ENCODE measurements around the gene C20orf173. TPM values are rescaled to one million over a fixed set of nuclear protein-coding genes. Genes with fewer than 3 reads are reported as not detected.

C20orf173 gene
- total and polyA plus RNA-seq, 4 donors = not detected

GRCh38 chr20:35487479-35487878, 42.0 kb downstream of the C20orf173 start:
- peaks cover 63% of the 10 kb centered on the region for H3K36me3 ChIP-seq (ENCODE audit: control insufficient read depth, insufficient read depth, low read length)
- no peak overlapping the region for H3K27ac ChIP-seq (ENCODE audit: low read depth, low read length)
- WGBS (ENCODE audit: insufficient coverage) = no CpG with 5 or more reads among the region's 4 CpGs
- no peaks in the 10 kb centered on the region for H3K9me3 ChIP-seq (ENCODE audit: control insufficient read depth, insufficient read depth, low read length)
- H3K27me3 ChIP-seq (ENCODE audit: control insufficient read depth, insufficient read depth, low read length) = no peaks in the 10 kb centered on the region
- no peaks in the 10 kb centered on the region for H3K4me1 ChIP-seq (ENCODE audit: control insufficient read depth, insufficient read depth, low read length)
- H3K4me3 ChIP-seq (ENCODE audit: low read depth, low read length) = no peak overlapping the region
- no peak for DNase-seq (ENCODE audit: low read depth in 4 of 6, low spot score in 6 of 6)

DNA sequence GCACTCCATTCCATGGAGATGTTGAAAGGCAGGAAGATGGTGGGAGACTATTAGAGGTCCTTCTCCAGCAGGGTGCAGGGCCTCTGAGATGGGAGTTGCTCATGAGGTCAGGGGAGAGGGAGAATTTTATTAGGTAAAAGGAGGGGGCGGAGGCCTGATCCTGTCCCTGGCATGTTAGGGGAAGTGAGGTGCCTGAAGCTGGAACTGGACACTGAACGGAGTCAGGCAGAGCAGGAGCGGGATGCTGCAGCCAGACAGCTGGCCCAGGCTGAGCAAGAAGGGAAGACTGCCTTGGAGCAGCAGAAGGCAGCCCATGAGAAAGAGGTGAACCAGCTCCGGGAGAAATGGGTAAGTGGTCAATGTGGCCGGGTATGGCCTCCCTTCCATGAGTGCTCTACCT, 49.7 kb downstream of the C20orf173 start:
- DNase-seq (ENCODE audit: low read depth in 4 of 6, low spot score in 6 of 6) = no peak
- peaks cover 66% of the 10 kb centered on the region for H3K36me3 ChIP-seq (ENCODE audit: control insufficient read depth, insufficient read depth, low read length)

GRCh38 chr20:35478804-35479472, 50.5 kb downstream of the C20orf173 start:
- WGBS (ENCODE audit: insufficient coverage) = 94% methylated on average over 16 of the region's 16 CpGs
- peaks cover 63% of the 10 kb centered on the region for H3K36me3 ChIP-seq (ENCODE audit: control insufficient read depth, insufficient read depth, low read length)

More for the DNA sequence above, 49.7 kb downstream of the C20orf173 start:
- WGBS (ENCODE audit: insufficient coverage) = 98% methylated on average over 5 of the region's 5 CpGs
- Histone ChIP-seq H3K4me1 (ENCODE audit: control insufficient read depth, insufficient read depth, low read length) (no peaks in the 10 kb centered on the region), H3K9me3 (ENCODE audit: control insufficient read depth, insufficient read depth, low read length) (no peaks in the 10 kb centered on the region), H3K4me3 (ENCODE audit: low read depth, low read length) (no peak overlapping the region), H3K27me3 (ENCODE audit: control insufficient read depth, insufficient read depth, low read length) (no peaks in the 10 kb centered on the region), H3K27ac (ENCODE audit: low read depth, low read length) (no peak overlapping the region)

More at GRCh38 chr20:35478804-35479472, 50.5 kb downstream of the C20orf173 start:
- DNase-seq (ENCODE audit: low read depth in 4 of 6, low spot score in 6 of 6) = no peak
- H3K27ac ChIP-seq (ENCODE audit: low read depth, low read length) = no peak overlapping the region
- no peaks in the 10 kb centered on the region for H3K9me3 ChIP-seq (ENCODE audit: control insufficient read depth, insufficient read depth, low read length)
- H3K27me3 ChIP-seq (ENCODE audit: control insufficient read depth, insufficient read depth, low read length) = no peaks in the 10 kb centered on the region
- no peaks in the 10 kb centered on the region for H3K4me1 ChIP-seq (ENCODE audit: control insufficient read depth, insufficient read depth, low read length)
- no peak overlapping the region for H3K4me3 ChIP-seq (ENCODE audit: low read depth, low read length)

Other genes with a start within 250 kb of the C20orf173 start
- gene EIF6, start 244.9 kb downstream of the C20orf173 start, total RNA-seq = 100 to 1,000 TPM in 1 of 2 donors, 10 to 100 TPM in 1; 56.2 to 104 TPM
- gene EIF6, start 244.9 kb downstream of the C20orf173 start, polyA plus RNA-seq (ENCODE audit: insufficient read length in 2 of 2) = 100 to 1,000 TPM in 1 of 2 donors, 10 to 100 TPM in 1; 99.8 to 106 TPM
- gene FAM83C, start 237.2 kb downstream of the C20orf173 start, total RNA-seq = not detected
- gene FAM83C, start 237.2 kb downstream of the C20orf173 start, polyA plus RNA-seq (ENCODE audit: insufficient read length in 2 of 2) = under 1 TPM in 1 of 2 donors, not detected in 1; 0.05 TPM
- gene UQCC1, start 117.7 kb downstream of the C20orf173 start, total RNA-seq = 10 to 100 TPM; 41.8 to 54.1 TPM
- gene UQCC1, start 117.7 kb downstream of the C20orf173 start, polyA plus RNA-seq (ENCODE audit: insufficient read length in 2 of 2) = 10 to 100 TPM; 51.0 to 62.8 TPM
- 1 to 10 TPM in 1 of 2 donors, under 1 TPM in 1; 0.50 to 2.0 TPM for gene GDF5, start 91.4 kb downstream of the C20orf173 start, total RNA-seq
- under 1 TPM; 0.75 to 0.89 TPM for gene GDF5, start 91.4 kb downstream of the C20orf173 start, polyA plus RNA-seq (ENCODE audit: insufficient read length in 2 of 2)
- 10 to 100 TPM; 24.5 to 29.9 TPM for gene CEP250, start 74.1 kb downstream of the C20orf173 start, total RNA-seq
- 10 to 100 TPM; 42.0 to 55.3 TPM for gene CEP250, start 74.1 kb downstream of the C20orf173 start, polyA plus RNA-seq (ENCODE audit: insufficient read length in 2 of 2)
- gene ERGIC3, start 12.4 kb upstream of the C20orf173 start, total RNA-seq = 100 to 1,000 TPM; 197 to 336 TPM
- gene ERGIC3, start 12.4 kb upstream of the C20orf173 start, polyA plus RNA-seq (ENCODE audit: insufficient read length in 2 of 2) = 100 to 1,000 TPM; 256 to 296 TPM
- 10 to 100 TPM in 1 of 2 donors, 1 to 10 TPM in 1; 1.8 to 15.2 TPM for gene SPAG4, start 86.2 kb upstream of the C20orf173 start, total RNA-seq
- 1 to 10 TPM; 4.2 to 7.7 TPM for gene SPAG4, start 86.2 kb upstream of the C20orf173 start, polyA plus RNA-seq (ENCODE audit: insufficient read length in 2 of 2)
- gene CPNE1, start 135.2 kb upstream of the C20orf173 start, total RNA-seq = 10 to 100 TPM; 58.8 to 65.1 TPM
- gene CPNE1, start 135.2 kb upstream of the C20orf173 start, polyA plus RNA-seq (ENCODE audit: insufficient read length in 2 of 2) = 100 to 1,000 TPM; 114 to 192 TPM
- 10 to 100 TPM; 66.8 to 73.9 TPM for gene RBM12, start 135.2 kb upstream of the C20orf173 start, total RNA-seq
- 10 to 100 TPM; 50.2 to 65.4 TPM for gene RBM12, start 135.2 kb upstream of the C20orf173 start, polyA plus RNA-seq (ENCODE audit: insufficient read length in 2 of 2)
- gene NFS1, start 169.7 kb upstream of the C20orf173 start, total RNA-seq = 10 to 100 TPM; 26.2 to 38.1 TPM
- 10 to 100 TPM; 27.8 to 31.7 TPM for gene NFS1, start 169.7 kb upstream of the C20orf173 start, polyA plus RNA-seq (ENCODE audit: insufficient read length in 2 of 2)
- 100 to 1,000 TPM in 1 of 2 donors, 10 to 100 TPM in 1; 71.4 to 209 TPM for gene ROMO1, start 169.8 kb upstream of the C20orf173 start, total RNA-seq
- 100 to 1,000 TPM in 1 of 2 donors, 10 to 100 TPM in 1; 95.3 to 109 TPM for gene ROMO1, start 169.8 kb upstream of the C20orf173 start, polyA plus RNA-seq (ENCODE audit: insufficient read length in 2 of 2)
- 100 to 1,000 TPM; 382 to 441 TPM for gene RBM39, start 212.6 kb upstream of the C20orf173 start, total RNA-seq
- gene RBM39, start 212.6 kb upstream of the C20orf173 start, polyA plus RNA-seq (ENCODE audit: insufficient read length in 2 of 2) = 100 to 1,000 TPM; 289 to 322 TPM
- 10 to 100 TPM; 31.0 to 35.8 TPM for gene PHF20, start 242.4 kb upstream of the C20orf173 start, total RNA-seq
- 10 to 100 TPM; 31.0 to 38.7 TPM for gene PHF20, start 242.4 kb upstream of the C20orf173 start, polyA plus RNA-seq (ENCODE audit: insufficient read length in 2 of 2)

Measured in spinal cord (tissue), 10 donors.